NCI-H2029 treated with DMSO at 0.1 percent for 48 hours (cell line): ENCODE measurements around the gene TMEM106C.

Experiments used
- DNase-seq: peaks from one replicate; lab custom pipeline; 2025; lab: John Stamatoyannopoulos, UW

Gene TMEM106C

GRCh38 chr12:47995981-47996401 is 32.6 kb downstream of the TMEM106C start:
- peak; percentile 82 for DNase-seq

- DNase-seq: no peak
These were observed 33.9 kb downstream of the TMEM106C start for GRCh38 chr12:47997321-47997720.

GRCh38 chr12:47999816-48000215 is 36.4 kb downstream of the TMEM106C start:
- DNase-seq: no peak

- no peak for DNase-seq
These were observed 37.6 kb downstream of the TMEM106C start for GRCh38 chr12:48000878-48001504.

- no peak for DNase-seq
These were observed 38.4 kb downstream of the TMEM106C start for GRCh38 chr12:48001505-48002413.

GRCh38 chr12:48002414-48002730 is 39.0 kb downstream of the TMEM106C start:
- no peak for DNase-seq

- no peak for DNase-seq
These were observed 39.4 kb downstream of the TMEM106C start for GRCh38 chr12:48002773-48003218.

- no peak for DNase-seq
These were observed 40.0 kb downstream of the TMEM106C start for GRCh38 chr12:48003226-48004052.

GRCh38 chr12:48004053-48004941 is 40.9 kb downstream of the TMEM106C start, which contains the start of gene COL2A1:
COL2A1 (minus strand) TSS chr12:48004476; CDS start chr12:48004321, 155 bp downstream.
- DNase-seq: no peak

- DNase-seq: no peak
These were observed 41.8 kb downstream of the TMEM106C start for GRCh38 chr12:48005001-48005749.

GRCh38 chr12:48005750-48006021 is 42.3 kb downstream of the TMEM106C start:
- DNase-seq: no peak

GRCh38 chr12:48007206-48007605 is 43.8 kb downstream of the TMEM106C start:
- no peak for DNase-seq

- no peak for DNase-seq
These were observed 45.0 kb downstream of the TMEM106C start for GRCh38 chr12:48008349-48008748.

GRCh38 chr12:48008950-48009349 is 45.6 kb downstream of the TMEM106C start:
- no peak for DNase-seq

GRCh38 chr12:48009471-48009870 is 46.1 kb downstream of the TMEM106C start:
- no peak for DNase-seq

- DNase-seq: no peak
These were observed 47.1 kb downstream of the TMEM106C start for GRCh38 chr12:48010366-48010970.

GRCh38 chr12:48012070-48012469 is 48.7 kb downstream of the TMEM106C start:
- no peak for DNase-seq

GRCh38 chr12:48013287-48013686 is 49.9 kb downstream of the TMEM106C start:
- no peak for DNase-seq

GRCh38 chr12:48015129-48015528 is 51.7 kb downstream of the TMEM106C start:
- no peak for DNase-seq

- no peak for DNase-seq
These were observed 52.6 kb downstream of the TMEM106C start for GRCh38 chr12:48015954-48016353.
